Smooth muscle cell (in vitro differentiated cells): ENCODE results near the gene SKAP1. TPM values are rescaled to one million over a fixed set of nuclear protein-coding genes. Genes with fewer than 3 reads are reported as not detected.

Source experiments
- DNase-seq: peaks from one replicate; lab custom pipeline; 2025; ENCODE audit not compliant: unreplicated experiment; lab: John Stamatoyannopoulos, UW
- H2AFZ ChIP-seq: fragments of 200-600 bp; sonication (generic); 2 replicates; pipeline ENCODE4 v1.6.0; 2016; ENCODE audit warnings: antibody characterized with exemption, low read depth, mild to moderate bottlenecking
- H3F3A ChIP-seq: fragments of 200-600 bp; sonication (generic); 2 replicates; pipeline ENCODE4 v1.6.0; 2017; ENCODE audit warnings: antibody characterized with exemption, low read depth
- H3K27ac ChIP-seq: fragments of 200-600 bp; sonication (generic); 2 replicates; pipeline ENCODE4 v1.5.1; 2016; ENCODE audit warnings: low read depth, mild to moderate bottlenecking
- H3K27me3 ChIP-seq: fragments of 200-600 bp; sonication (generic); 2 replicates; pipeline ENCODE4 v1.6.1; 2016; ENCODE audit warnings: low read depth, mild to moderate bottlenecking
- H3K36me3 ChIP-seq: fragments of 200-600 bp; sonication (generic); 2 replicates; pipeline ENCODE4 v1.5.1; 2016; ENCODE audit warnings: low read depth
- H3K4me1 ChIP-seq: fragments of 200-600 bp; sonication (generic); 2 replicates; pipeline ENCODE4 v1.5.1; 2016; ENCODE audit warnings: low read depth
- H3K4me2 ChIP-seq: fragments of 200-600 bp; sonication (generic); 2 replicates; pipeline ENCODE4 v1.6.0; 2016; ENCODE audit warnings: mild to moderate bottlenecking
- H3K4me3 ChIP-seq: fragments of 200-600 bp; sonication (generic); 2 replicates; pipeline ENCODE4 v1.5.1; 2016; ENCODE audit warnings: mild to moderate bottlenecking
- H3K79me2 ChIP-seq: fragments of 200-600 bp; sonication (generic); 2 replicates; pipeline ENCODE4 v1.6.0; 2016; ENCODE audit warnings: low read depth, mild to moderate bottlenecking
- H3K9ac ChIP-seq: fragments of 200-600 bp; sonication (generic); 2 replicates; pipeline ENCODE4 v1.6.0; 2016; ENCODE audit warnings: low read depth
- H3K9me3 ChIP-seq: fragments of 200-600 bp; sonication (generic); replicated peaks from 2 replicates; pipeline ENCODE4 v1.5.1; 2016; ENCODE audit warnings: low read depth
- H4K20me1 ChIP-seq: fragments of 200-600 bp; sonication (generic); 2 replicates; pipeline ENCODE4 v1.6.0; 2016; ENCODE audit warnings: low read depth
- WGBS: methylation state at CpG from one replicate; pipeline ENCODE4 v1.1.7; 2016; ENCODE audit warnings: low lambda C conversion rate; 5-methylcytosine and 5-hydroxymethylcytosine counted together
- polyA plus RNA-seq: library from polyadenylated mRNA; unstranded; fragments of >200 nt; fragmentation: Nextera tagmentation; extraction: Ambion mirVana; gene quantifications from 2 replicates; pipeline ENCODE4 v1.2.1, GENCODE V29; 2016
- total RNA-seq: library from RNA; depleted of rRNA; stranded (reverse); fragments of >200 nt; gene quantifications from 2 replicates; pipeline ENCODE4 v1.2.3, GENCODE V29; 2014
- TF ChIP-seq, protein P1 (sequence below): fragments of 200-600 bp; sonication (generic); IDR thresholded peaks from 2 replicates; pipeline ENCODE4 v1.5.1; 2017; ENCODE audit warnings: borderline replicate concordance, mild to moderate bottlenecking, antibody characterized with exemption; ENCODE audit not compliant: insufficient read depth, poor library complexity, severe bottlenecking

SKAP1 gene
- total and polyA plus RNA-seq, 2 experiments from 2014 or later: not detected

DNA sequence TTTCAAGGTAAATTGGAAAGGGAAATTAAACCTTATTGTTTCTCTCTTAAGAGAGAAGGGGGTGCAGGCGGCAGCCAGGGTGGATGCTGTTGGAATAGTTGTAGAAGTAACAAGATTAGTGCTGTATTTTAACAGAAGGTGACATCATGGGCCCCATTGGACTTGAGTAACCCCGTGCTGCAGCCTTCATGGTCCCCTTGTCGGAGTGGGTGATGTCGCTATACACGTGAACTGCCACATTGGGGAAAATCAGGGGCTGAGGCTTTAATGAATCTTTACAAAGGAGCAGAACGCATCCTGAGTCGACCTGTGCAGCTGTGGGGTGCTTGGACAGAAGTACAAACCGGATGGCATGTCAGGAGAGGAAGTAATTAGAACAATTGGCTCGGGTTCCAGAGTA lies 319.3 kb downstream of the SKAP1 start:
- Histone ChIP-seq H3K4me3 (no peak overlapping the region), H3K9me3 (no peaks in the 10 kb centered on the region), H3K9ac (no peak overlapping the region), H3F3A (peaks cover 4% of the 10 kb centered on the region), H3K4me2 (no peak overlapping the region), H3K36me3 (no peaks in the 10 kb centered on the region), H4K20me1 (peaks cover 6% of the 10 kb centered on the region), H3K27ac (no peak overlapping the region), H3K4me1 (peaks cover 8% of the 10 kb centered on the region), H3K27me3 (no peaks in the 10 kb centered on the region), H2AFZ (no peak overlapping the region), H3K79me2 (peaks cover 45% of the 10 kb centered on the region)
- 92% methylated on average over 9 of the region's 9 CpGs for WGBS
- TF ChIP-seq, protein P1, sequence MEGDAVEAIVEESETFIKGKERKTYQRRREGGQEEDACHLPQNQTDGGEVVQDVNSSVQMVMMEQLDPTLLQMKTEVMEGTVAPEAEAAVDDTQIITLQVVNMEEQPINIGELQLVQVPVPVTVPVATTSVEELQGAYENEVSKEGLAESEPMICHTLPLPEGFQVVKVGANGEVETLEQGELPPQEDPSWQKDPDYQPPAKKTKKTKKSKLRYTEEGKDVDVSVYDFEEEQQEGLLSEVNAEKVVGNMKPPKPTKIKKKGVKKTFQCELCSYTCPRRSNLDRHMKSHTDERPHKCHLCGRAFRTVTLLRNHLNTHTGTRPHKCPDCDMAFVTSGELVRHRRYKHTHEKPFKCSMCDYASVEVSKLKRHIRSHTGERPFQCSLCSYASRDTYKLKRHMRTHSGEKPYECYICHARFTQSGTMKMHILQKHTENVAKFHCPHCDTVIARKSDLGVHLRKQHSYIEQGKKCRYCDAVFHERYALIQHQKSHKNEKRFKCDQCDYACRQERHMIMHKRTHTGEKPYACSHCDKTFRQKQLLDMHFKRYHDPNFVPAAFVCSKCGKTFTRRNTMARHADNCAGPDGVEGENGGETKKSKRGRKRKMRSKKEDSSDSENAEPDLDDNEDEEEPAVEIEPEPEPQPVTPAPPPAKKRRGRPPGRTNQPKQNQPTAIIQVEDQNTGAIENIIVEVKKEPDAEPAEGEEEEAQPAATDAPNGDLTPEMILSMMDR: no peak
- no peak for DNase-seq

- H3K79me2 ChIP-seq: peaks cover 40% of the 10 kb centered on the region
- H4K20me1 ChIP-seq: peaks cover 6% of the 10 kb centered on the region
- H2AFZ ChIP-seq: peak within 1 kb of the TSS; percentile 99
- peaks cover 8% of the 10 kb centered on the region for H3K4me1 ChIP-seq
- H3K27ac ChIP-seq: peak within 1 kb of the TSS; percentile 61
- H3K9me3 ChIP-seq: no peaks in the 10 kb centered on the region
- H3K36me3 ChIP-seq: no peaks in the 10 kb centered on the region
- peak within 1 kb of the TSS; percentile 91 for H3K4me2 ChIP-seq
- H3F3A ChIP-seq: peaks cover 4% of the 10 kb centered on the region
- TF ChIP-seq, protein P1: peak; percentile 6
- peak; percentile 73 for DNase-seq
- peak within 1 kb of the TSS; percentile 95 for H3K4me3 ChIP-seq
- no peaks in the 10 kb centered on the region for H3K27me3 ChIP-seq
- H3K9ac ChIP-seq: peak within 1 kb of the TSS; percentile 71
- 1% methylated on average over 63 of the region's 64 CpGs for WGBS
Observed at GRCh38 chr17:48107137-48108055, 322.6 kb downstream of the SKAP1 start, which contains the start of gene SNX11. Gene SNX11, plus strand, starts transcription at chr17:48107766. Its CDS starts 4,278 bp downstream, at chr17:48112044.

DNA sequence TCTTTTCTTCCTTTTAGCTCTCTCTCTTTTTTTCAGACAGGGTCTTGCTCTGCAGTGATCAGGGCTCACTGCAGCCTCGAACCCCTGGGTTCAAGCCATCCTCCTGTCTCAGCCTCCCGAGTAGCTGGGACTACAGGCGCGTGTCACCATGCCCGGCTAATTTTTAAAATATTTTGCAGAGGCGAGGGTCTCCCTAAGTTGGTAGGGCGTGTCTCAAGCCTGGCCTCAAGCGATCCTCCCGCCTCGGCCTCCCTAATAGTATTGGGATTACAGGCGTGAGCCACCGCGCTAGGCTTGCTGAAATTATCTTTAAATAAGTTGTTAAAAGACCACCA lies 323.2 kb downstream of the SKAP1 start:
- Histone ChIP-seq H3K27ac (peak overlapping the region; percentile 61), H4K20me1 (peaks cover 6% of the 10 kb centered on the region), H3K4me3 (peak overlapping the region; percentile 95), H3K79me2 (peaks cover 37% of the 10 kb centered on the region), H3F3A (peaks cover 4% of the 10 kb centered on the region), H3K9me3 (no peaks in the 10 kb centered on the region), H2AFZ (peak overlapping the region; percentile 99), H3K27me3 (no peaks in the 10 kb centered on the region), H3K36me3 (no peaks in the 10 kb centered on the region), H3K4me1 (peaks cover 8% of the 10 kb centered on the region), H3K9ac (peak overlapping the region; percentile 71), H3K4me2 (peak overlapping the region; percentile 91)
- no peak for DNase-seq
- TF ChIP-seq, protein P1: no peak
- 64% methylated on average over 13 of the region's 13 CpGs for WGBS
